Measurements from ENCODE around the gene PRCC. TPM values are rescaled to one million over a fixed set of nuclear protein-coding genes. Genes with fewer than 3 reads are reported as not detected.

The PRCC gene
- total RNA-seq, 4 donors from 2014 or later = 21.2 to 43.6 (median 38.7) TPM

GRCh38 chr1:156733989-156734584 is 33.2 kb upstream of the PRCC start:
- Histone ChIP-seq H3K4me3 (no peak overlapping the region), H3K36me3 (peaks cover 24 to 69% (median 53%) of the 10 kb centered on the region in 4 donors), H3K27me3 (no peaks in the 10 kb centered on the region), H3K27ac (replicated peaks in 1 of 4) (no peak overlapping the region), H3K4me1 (peaks cover 6 to 23% (median 17%) of the 10 kb centered on the region in 4 donors), H3K9me3 (no peaks in the 10 kb centered on the region)
- WGBS = 100% methylated on average over 3 of the region's 20 CpGs
- no peak for DNase-seq (ENCODE audit: extremely low spot score)
- TF ChIP-seq POLR2AphosphoS5 (IDR thresholded peaks at IDR 0.05) (no peak), CTCF (IDR thresholded peaks at IDR 0.05) (no peak), EP300 (IDR thresholded peaks at IDR 0.05) (no peak), POLR2A (IDR thresholded peaks at IDR 0.05; ENCODE audit: low read depth) (no peak)
- intact Hi-C loops (cut with DNase I) = no loop called here

GRCh38 chr1:156738407-156738806 is 28.9 kb upstream of the PRCC start:
- TF ChIP-seq CTCF (IDR thresholded peaks at IDR 0.05) = no peak
- no peak for TF ChIP-seq EP300 (IDR thresholded peaks at IDR 0.05)
- no peak for TF ChIP-seq POLR2AphosphoS5 (IDR thresholded peaks at IDR 0.05)
- no peak for TF ChIP-seq POLR2A (IDR thresholded peaks at IDR 0.05; ENCODE audit: low read depth)
- intact Hi-C loops (cut with DNase I) = no loop called here
- no peak for DNase-seq (ENCODE audit: extremely low spot score)
- Histone ChIP-seq H3K27ac (replicated peaks in 1 of 4) (no peak overlapping the region), H3K27me3 (no peaks in the 10 kb centered on the region), H3K9me3 (no peaks in the 10 kb centered on the region), H3K36me3 (peaks cover 16 to 66% (median 51%) of the 10 kb centered on the region in 4 donors), H3K4me3 (no peak overlapping the region), H3K4me1 (peaks cover 11 to 27% (median 21%) of the 10 kb centered on the region in 4 donors)
- WGBS = 95% methylated on average over 10 of the region's 10 CpGs

GRCh38 chr1:156738916-156739315 is 28.4 kb upstream of the PRCC start:
- intact Hi-C loops (cut with DNase I) = no loop called here
- no peaks in the 10 kb centered on the region for H3K9me3 ChIP-seq
- TF ChIP-seq POLR2AphosphoS5 (IDR thresholded peaks at IDR 0.05) (no peak), POLR2A (IDR thresholded peaks at IDR 0.05; ENCODE audit: low read depth) (no peak), CTCF (IDR thresholded peaks at IDR 0.05) (no peak), EP300 (IDR thresholded peaks at IDR 0.05) (no peak)
- no peak overlapping the region for H3K27ac ChIP-seq (replicated peaks in 1 of 4)
- peaks cover 16 to 66% (median 51%) of the 10 kb centered on the region in 4 donors for H3K36me3 ChIP-seq
- H3K4me3 ChIP-seq = no peak overlapping the region
- no peak for DNase-seq (ENCODE audit: extremely low spot score)
- H3K27me3 ChIP-seq = no peaks in the 10 kb centered on the region
- WGBS = 82% methylated on average over 2 of the region's 2 CpGs
- H3K4me1 ChIP-seq = peaks cover 11 to 27% (median 21%) of the 10 kb centered on the region in 4 donors

GRCh38 chr1:156740237-156740740 is 27.0 kb upstream of the PRCC start:
- peak overlapping the region; percentile 52 to 88 (median 74) for H3K27ac ChIP-seq (replicated peaks in 1 of 4)
- intact Hi-C loops (cut with DNase I) = loop anchor here (1.0 kb wide), 1 partner anchor 11 kb away; no protein-coding TSS in a partner anchor
- H3K27me3 ChIP-seq = no peaks in the 10 kb centered on the region
- H3K4me1 ChIP-seq = peaks cover 17 to 38% (median 30%) of the 10 kb centered on the region in 4 donors
- WGBS = 23% methylated on average over 7 of the region's 7 CpGs
- no peaks in the 10 kb centered on the region for H3K9me3 ChIP-seq
- peak overlapping the region; percentile 60 to 72 (median 66) for H3K4me3 ChIP-seq
- no peak for TF ChIP-seq POLR2AphosphoS5 (IDR thresholded peaks at IDR 0.05)
- TF ChIP-seq CTCF (IDR thresholded peaks at IDR 0.05) = no peak
- no peak for TF ChIP-seq EP300 (IDR thresholded peaks at IDR 0.05)
- TF ChIP-seq POLR2A (IDR thresholded peaks at IDR 0.05; ENCODE audit: low read depth) = no peak
- DNase-seq (ENCODE audit: extremely low spot score) = no peak
- H3K36me3 ChIP-seq = peaks cover 14 to 66% (median 58%) of the 10 kb centered on the region in 4 donors

Data from esophagus muscularis mucosa (tissue), 4 donors.